Measurements from ENCODE around the gene ZNF726.
"Not testable (repeated sequence)": the region's sequence is repeated elsewhere in the genome, so short reads cannot be mapped to it uniquely, and the experiment has no call there.

ZNF726 gene

DNA sequence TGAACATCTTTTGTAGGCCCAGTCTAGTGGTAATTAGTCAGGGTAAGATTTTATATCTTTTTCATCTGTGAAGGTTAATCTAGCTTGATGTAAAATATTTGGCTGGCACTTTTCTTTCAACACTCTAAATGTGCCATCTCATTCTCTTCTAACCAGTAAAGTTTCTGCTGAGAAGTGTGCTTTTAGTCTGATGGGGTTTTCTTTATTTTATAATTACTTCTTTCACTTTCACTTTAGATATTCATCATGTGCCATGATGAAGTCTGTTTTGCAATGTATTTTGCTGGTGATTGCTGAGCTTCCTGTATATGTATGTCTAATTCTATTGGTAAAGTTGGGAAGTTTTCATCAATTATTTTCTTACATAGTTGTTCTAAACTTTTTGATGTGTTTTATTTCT lies 31.9 kb downstream of the ZNF726 start:
- DNase-seq, result no peak

DNA sequence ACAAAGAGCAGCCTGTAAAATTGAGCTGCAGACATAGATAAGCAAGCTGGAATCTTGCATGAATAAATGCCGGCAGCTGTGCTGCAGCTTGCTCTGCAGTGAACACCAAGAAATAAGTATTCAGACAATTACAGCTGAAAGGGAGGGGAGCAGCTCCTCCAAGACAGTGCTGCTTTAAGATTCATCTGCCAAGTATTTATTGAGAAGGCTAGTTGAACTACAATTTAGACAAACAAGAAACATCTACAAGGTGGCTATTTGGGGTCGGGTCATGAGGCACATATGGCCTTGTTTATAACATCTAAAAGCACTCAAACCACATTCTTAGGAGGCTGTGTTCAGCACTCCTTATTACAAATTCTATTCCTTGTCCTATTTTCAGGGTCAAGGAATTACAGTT lies 34.9 kb downstream of the ZNF726 start:
- DNase-seq, result no peak

DNA sequence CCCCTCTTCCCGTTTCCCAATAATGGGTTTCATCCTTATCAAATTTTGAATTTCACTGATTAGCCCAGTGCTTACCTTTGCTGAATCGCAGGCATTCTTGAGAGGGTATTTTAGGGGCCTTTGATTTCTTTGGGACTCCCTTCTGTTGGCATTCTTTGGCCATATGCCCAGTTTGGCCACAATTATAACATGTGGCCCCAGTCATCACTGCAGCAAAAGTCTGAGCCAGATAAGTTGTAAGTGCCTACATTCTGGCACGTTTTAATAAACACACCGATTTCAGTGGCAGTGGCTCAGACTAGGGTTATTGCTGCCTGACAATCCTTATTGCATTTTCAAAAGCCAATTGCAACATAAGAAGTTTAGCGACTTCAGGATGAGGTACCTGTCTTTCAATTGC lies 41.4 kb downstream of the ZNF726 start:
- DNase-seq, result no peak

DNA sequence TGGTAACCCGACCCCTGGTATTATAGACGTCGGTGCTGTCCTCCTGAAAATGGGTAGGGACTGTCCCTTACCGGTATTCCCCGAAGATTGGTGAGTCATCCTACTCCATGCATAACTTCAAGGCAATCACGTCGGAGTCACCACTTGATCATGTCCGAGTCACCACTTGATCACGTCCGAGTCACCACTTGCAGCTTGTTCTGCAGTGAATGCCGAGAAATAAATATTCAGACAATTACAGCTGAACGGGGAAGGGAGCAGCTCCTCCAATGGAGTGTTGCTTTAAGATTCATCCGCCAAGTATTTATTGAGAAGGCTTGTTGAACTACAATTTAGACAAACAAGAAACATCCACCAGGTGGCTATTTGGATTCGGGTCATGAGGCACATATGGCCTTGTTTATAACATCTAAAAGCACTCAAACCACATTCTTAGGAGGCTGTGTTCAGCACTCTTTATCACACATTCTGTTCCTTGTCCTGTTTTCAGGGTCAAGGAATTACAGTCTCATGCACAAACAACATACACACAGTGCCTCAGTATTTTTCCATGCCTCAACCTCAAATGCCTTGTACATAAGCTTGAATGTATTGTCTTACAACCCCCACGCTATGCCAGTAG lies 43.1 kb downstream of the ZNF726 start:
- no peak for DNase-seq

DNA sequence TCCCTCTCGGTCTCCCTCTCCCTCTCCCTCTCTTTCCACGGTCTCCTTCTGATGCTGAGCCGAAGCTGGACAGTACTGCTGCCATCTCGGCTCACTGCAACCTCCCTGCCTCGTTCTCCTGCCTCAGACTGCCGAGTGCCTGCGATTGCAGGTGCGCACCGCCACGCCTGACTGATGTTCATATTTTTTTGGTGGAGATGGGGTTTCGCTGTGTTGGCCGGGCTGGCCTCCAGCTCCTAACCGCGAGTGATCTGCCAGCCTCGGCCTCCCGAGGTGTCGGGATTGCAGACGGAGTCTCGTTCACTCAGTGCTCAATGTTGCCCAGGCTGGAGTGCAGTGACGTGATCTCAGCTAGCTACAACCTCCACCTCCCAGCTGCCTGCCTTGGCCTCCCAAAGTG lies 48.7 kb downstream of the ZNF726 start:
- DNase-seq, result not testable (repeated sequence)

DNA sequence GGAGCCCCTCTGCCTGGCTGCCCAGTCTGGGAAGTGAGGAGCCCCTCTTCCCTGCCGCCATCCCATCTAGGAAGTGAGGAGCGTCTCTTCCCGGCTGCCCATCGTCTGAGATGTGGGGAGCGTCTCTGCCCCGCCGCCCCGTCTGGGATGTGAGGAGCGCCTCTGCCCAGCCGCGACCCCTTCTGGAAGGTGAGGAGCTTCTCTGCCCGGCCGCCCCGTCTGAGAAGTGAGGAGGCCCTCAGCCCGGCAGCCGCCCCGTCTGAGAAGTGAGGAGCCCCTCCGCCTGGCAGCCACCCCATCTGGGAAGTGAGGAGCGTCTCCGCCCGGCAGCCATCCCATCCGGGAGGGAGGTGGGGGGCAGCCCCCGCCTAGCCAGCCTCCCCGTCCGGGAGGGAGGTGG lies 49.2 kb downstream of the ZNF726 start:
- not testable (repeated sequence) for DNase-seq

DNA sequence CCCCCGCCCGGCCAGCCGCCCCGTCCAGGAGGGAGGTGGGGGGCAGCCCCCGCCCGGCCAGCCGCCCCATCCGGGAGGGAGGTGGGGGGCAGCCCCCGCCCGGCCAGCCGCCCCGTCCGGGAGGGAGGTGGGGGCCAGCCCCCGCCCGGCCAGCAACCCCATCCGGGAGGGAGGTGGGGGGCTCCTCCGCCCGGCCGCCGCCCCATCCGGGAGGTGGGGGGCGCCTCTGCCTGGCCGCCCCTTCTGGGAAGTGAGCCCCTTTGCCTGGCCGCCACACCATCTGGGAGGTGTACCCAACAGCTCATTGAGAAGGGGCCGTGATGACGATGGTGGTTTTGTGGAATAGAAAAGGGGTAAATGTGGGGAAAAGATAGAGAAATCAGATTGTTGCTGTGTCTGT lies 49.6 kb downstream of the ZNF726 start:
- DNase-seq, result not testable (repeated sequence)

DNA sequence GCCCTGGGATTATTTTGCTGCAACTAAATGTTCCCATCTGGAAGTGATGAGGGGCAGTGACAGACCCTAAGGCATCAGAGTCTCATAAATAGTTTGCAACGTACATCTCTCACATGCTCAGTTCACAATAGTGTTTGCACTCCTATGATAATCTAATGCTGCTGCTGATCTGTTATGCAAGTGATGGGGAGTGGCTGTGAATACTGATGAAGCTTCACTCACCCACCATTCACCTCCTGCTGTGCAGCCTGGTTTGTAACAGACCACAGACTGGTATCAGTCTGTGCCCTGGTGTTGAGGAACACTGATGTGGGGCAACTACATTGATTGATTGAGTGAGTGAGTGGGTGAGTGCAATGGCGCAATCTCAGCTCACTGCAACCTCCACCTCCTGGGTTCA lies 54.9 kb downstream of the ZNF726 start:
- DNase-seq, result no peak

DNA sequence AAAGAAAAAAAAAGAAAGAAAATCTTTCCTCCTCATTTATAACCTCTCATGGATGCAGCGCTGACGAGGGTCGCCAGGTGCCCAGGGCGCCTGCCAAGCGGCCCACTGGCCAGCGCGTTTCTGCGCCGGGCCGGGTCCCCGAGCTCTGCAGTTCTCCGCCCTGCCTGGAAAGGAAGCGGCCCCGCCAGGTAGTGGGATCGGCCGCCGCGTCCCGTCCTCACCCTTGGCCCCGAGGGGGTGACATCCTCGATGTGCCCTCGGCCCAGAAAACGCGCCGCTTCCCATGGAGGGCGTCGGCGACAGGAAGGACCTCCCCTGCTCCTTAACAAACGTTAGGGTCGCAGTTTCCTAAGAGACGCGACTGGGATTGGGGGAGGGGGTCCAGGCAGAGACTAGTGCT lies 56.9 kb downstream of the ZNF726 start:
- no peak for DNase-seq

DNA sequence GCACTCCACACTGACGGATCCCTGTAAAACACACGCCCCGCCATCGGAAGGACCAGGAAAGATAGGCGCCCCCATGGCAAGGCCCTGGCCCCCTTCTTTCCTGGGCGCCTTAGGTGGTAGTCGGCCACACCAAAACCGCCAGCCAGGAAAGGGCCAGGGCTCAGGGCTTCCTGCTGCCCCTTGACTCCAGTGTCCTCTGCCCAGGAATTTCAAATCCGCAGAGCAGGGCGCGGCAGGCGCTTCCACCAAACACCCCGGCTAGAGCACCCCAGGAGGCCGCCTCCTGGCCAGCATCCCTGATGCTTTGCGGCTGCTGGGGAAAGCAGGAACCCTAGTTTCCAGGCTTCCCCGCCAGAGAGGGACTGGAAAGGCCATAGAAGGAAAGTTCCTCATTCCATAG lies 57.5 kb downstream of the ZNF726 start:
- DNase-seq, result no peak

DNA sequence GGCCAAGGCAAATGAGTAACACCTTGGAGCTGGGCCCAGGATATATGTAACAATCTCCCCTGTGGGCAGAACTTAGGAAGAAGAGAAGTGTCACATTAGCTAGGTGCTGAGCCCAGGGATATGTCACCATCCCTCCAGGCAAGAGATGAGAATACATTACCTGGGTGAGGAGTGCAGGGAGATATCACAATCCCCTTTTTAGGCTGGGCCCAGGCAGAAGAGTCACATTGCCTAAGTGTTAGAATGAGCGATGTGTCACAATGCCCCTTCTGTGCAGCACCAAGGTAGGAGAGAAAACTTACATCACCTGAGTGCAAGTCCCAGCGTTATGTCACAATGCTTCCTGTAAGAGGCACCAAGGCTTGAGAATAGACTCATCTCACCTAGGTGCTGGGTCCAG lies 60.3 kb downstream of the ZNF726 start:
- DNase-seq, result no peak

DNA sequence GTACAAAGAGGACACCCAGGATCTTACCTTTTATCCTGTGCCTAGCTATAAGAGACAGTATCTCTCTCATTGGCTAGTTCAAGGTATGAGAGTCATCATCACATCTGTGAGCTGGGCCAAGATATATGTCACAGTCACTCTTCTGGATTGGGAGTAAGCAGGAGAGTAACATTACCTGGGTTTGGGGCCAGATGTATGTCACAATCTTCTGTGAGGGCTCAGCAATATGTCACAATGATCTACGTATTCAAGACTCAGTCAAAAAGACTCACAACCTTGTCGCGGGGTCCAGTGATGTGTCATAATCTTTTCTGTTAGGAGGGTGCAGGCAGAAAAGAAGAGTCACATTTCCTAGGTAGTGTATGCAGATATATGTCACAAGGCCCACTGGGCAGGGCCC lies 61.9 kb downstream of the ZNF726 start:
- not testable (repeated sequence) for DNase-seq

DNA sequence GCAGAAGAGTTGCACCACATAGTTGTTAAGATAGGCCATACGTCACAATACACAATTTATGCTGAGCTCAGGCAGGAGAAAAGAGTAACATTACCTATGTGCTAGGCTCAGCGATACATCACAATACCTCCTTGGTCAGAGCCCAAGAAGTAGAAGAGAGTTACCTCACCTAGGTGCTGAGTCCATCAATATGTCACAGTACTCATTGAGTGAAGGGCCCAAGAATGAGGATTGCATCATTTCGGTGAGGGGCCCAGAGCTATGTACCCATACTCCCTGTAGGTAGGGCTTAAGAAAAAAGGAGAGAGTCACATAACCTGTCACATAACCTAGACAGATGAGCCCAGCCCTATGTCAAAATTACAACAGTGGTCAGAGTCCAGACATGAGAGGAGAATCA lies 62.6 kb downstream of the ZNF726 start:
- not testable (repeated sequence) for DNase-seq

DNA sequence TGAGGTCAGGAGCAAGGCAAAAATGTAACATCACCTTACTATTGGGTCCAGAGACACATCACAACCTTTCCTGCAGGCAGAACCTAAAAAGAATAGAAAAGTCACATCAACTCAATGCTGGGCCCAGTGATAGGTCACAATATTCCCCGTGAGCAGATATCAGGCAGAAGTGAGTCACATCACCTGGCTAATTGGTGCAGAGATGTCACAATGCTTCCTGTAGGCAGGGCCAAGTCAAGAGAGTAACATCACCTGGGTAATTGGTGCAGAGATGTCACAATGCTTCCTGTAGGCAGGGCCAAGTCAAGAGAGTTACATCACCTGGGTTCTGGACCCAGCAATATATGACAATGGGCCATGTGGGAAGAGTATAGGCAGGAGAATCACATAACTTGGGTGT lies 63.4 kb downstream of the ZNF726 start:
- DNase-seq, result no peak

DNA sequence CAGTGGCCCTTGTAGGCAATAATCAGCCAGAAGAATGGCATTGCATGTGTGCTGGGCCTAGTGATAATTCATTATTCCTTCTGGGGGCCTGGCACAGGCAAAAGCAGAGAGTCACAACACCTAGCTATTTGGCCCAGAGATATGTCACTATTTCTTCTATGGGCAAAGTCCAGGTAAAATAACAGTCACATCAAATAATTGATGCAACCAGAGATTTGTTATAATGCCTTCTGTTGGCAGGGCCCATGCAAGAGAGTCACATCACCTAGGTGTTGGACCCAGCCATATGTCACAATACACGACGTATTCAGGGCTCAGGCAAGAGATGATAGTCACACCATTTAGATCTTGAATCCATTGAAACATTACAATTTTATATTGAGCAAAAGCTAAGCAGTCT lies 66.1 kb downstream of the ZNF726 start:
- DNase-seq, result no peak

DNA sequence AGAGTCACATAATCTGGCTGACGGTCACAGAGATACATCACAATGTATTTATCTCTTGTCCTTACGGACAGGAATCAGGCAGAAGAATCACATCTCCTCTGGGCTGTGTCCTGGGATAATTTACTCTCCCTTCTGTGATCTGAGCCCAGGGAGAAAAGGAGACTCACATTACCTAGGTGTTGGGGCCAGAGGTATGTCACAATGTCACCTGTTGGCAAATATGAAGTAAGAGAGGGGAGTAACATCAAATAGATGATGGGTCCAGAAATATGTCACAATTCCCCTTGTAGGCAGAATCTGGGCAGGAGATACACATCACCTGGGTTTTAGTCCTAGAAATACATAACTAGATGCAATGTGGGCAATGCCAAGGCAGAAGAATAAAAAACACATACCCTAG lies 67.2 kb downstream of the ZNF726 start:
- no peak for DNase-seq

DNA sequence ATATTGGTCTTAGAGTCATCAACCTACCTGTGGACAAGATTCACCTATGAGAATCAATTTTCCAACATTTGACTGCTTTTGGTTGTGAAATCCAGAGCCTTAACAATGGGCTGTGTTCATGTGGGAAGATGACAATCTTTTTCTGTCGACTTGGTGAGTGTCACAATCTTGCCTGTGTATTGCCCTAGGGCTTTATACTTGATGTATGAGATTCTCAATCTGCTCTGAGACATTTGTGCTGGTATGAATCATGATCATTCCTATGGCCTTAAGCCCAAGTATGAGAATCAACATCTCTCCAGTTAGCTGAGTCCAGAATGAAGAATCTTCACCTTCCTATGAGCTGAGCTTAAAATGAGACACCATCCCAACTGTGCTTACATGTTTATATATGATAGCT lies 68.7 kb downstream of the ZNF726 start:
- DNase-seq, result no peak
